ENCODE results near the gene IKBKE. TPM values are rescaled to one million over a fixed set of nuclear protein-coding genes. Genes with fewer than 3 reads are reported as not detected.

Gene IKBKE
- 18.9 and 19.9 TPM in 2 replicates for total RNA-seq

DNA sequence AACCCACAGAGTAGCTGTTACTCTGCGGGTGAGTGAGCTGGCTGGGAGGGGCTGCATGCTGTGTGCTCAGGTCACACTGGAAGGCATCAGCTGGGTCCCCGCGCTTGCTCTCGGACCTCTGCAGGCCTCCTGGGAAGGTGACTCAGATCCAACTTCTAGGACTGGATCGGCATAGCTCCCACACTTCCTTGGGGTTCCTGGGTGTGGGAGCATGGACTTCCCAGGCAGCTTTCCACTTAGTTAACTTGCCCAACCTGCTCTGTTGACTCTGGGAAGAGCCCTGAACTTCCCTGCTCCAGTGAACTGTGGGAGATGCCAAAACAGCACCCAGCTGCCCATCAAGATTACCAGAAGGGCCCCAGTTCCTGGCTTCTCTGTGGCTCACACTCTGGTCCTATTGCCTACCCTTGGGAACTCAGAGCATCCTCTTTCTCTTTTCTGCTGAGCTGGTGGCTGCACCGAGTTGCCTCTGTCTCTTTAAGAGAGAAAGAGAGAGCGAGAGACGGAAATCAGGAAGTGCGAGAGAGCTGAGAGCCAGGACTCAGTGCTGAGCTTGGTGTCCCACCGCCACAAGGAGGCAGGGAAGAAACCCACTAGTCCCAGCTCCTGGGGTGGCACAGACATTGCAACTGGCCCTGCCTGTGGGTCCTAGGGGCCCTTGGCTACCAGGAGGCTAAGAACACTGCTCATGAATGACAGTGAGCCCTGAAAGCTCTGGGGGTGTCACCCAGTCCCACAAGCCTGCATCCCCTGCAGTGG lies at the start of gene IKBKE:
Gene IKBKE, plus strand, starts transcription at position 544 of the 759 bp plus-strand sequence. CDS start 2,752 bp downstream, outside the sequence.

GRCh38 chr1:206507284-206508129 lies 37.2 kb downstream of the IKBKE start, which contains the start of gene RASSF5:
Gene RASSF5, plus strand, starts transcription at chr1:206507531. Its CDS starts 72 bp downstream, at chr1:206507603.

Other genes with a start within 250 kb of the IKBKE start
- 2.1 and 16.4 TPM in 2 replicates for gene RASSF5, start 37.1 kb downstream of the IKBKE start, total RNA-seq
- gene EIF2D, start 142.0 kb downstream of the IKBKE start, total RNA-seq = 39.1 and 56.4 TPM in 2 replicates
- 7.1 and 8.1 TPM in 2 replicates for gene DYRK3, start 165.1 kb downstream of the IKBKE start, total RNA-seq
- gene MAPKAPK2, start 214.4 kb downstream of the IKBKE start, total RNA-seq = 55.9 and 61.2 TPM in 2 replicates